HCT116 (cell line): ENCODE results near the gene DBNL. TPM values are rescaled to one million over a fixed set of nuclear protein-coding genes. Genes with fewer than 3 reads are reported as not detected.

Source experiments
- ATAC-seq: fragments of 200-7000 bp; cut with Tn5 transposase; 2 replicates; pipeline ENCODE4 v1.9.1; 2020; ENCODE audit warnings: mild to moderate bottlenecking, moderate library complexity
- BruUV-seq: library from RNA; stranded (reverse); fragments of 400-500 nt; replicated peaks from 2 replicates; lab custom pipeline; 2021; lab: Mats Ljungman, UMichigan
- CTCF ChIA-PET: fragments of 300-600 bp; sonication (Branson Sonifier 250); formaldehyde crosslinking; loops from one replicate; lab custom pipeline; 2021; ENCODE audit warnings: antibody characterized with exemption; lab: Charles Lee
- POLR2A ChIA-PET: fragments of 300-600, 350-600 bp; sonication (Branson Sonifier 250); formaldehyde crosslinking; loops from one replicate; lab custom pipeline; 2021; ENCODE audit warnings: antibody characterized with exemption; lab: Charles Lee
- RAD21 ChIA-PET, 2 experiments: fragments of 300-600 bp; sonication (Branson Sonifier 250); formaldehyde crosslinking; loops; one replicate each; lab custom pipeline; 2023; ENCODE audit warnings: low total read pairs in 2 of 2; ENCODE audit not compliant: uncharacterized antibody in 2 of 2, unreplicated experiment in 2 of 2, low non-redundant PET in 1 of 2; lab: Charles Lee
- DNase-seq: peaks from one replicate; pipeline ENCODE4 v3.0.0-alpha.2; 2010; ENCODE audit warnings: low read depth, low spot score
- H2AFZ ChIP-seq: fragments of 200-600 bp; shearing (Covaris generic), sonication (generic); 2 replicates; pipeline ENCODE4 v1.6.1; 2017; ENCODE audit warnings: low read depth, mixed run types, mixed read lengths, antibody characterized with exemption, low read length; ENCODE audit not compliant: poor library complexity, severe bottlenecking
- H3K27ac ChIP-seq: 2 replicates; pipeline ENCODE4 v1.5.1; 2012; ENCODE audit warnings: low read depth, low read length
- H3K27me3 ChIP-seq: fragments of 200-600 bp; sonication (generic); 2 replicates; pipeline ENCODE4 v1.6.1; 2016; ENCODE audit warnings: mixed run types, low read length, mixed read lengths; ENCODE audit not compliant: insufficient read depth
- H3K36me3 ChIP-seq, 2 experiments: fragments of 200-500 bp in 1 of 2; fragments of 200-600 bp in 1 of 2; sonication (Bioruptor generic) in 1 of 2; sonication (generic) in 1 of 2; 2 replicates each; pipeline versions ENCODE4 v1.5.1 to v1.6.1; 2014 to 2016; ENCODE audit warnings: low read length in 2 of 2, inconsistent platforms in 1 of 2, mixed read lengths in 1 of 2, mixed run types in 1 of 2; ENCODE audit not compliant: insufficient read depth in 2 of 2, control insufficient read depth in 1 of 2
- H3K4me1 ChIP-seq, 2 experiments: fragments of 200-600 bp in 1 of 2; sonication (generic) in 1 of 2; 2 replicates each; pipeline versions ENCODE4 v1.5.1 to v1.6.1; 2012 to 2017; ENCODE audit warnings: low read length in 2 of 2, inconsistent platforms in 1 of 2, mild to moderate bottlenecking in 1 of 2, mixed read lengths in 1 of 2, mixed run types in 1 of 2, moderate library complexity in 1 of 2; ENCODE audit not compliant: insufficient read depth in 2 of 2, control insufficient read depth in 1 of 2
- H3K4me2 ChIP-seq: fragments of 200-600 bp; sonication (generic); 2 replicates; pipeline ENCODE4 v1.6.1; 2017; ENCODE audit warnings: mixed run types, low read length, mixed read lengths
- H3K4me3 ChIP-seq, 2 experiments: fragments of 200-600 bp in 1 of 2; sonication (generic) in 1 of 2; replicated peaks in 1 of 2; 2 replicates each; pipeline ENCODE4 v1.5.1; 2011 to 2016; ENCODE audit warnings: low read length in 2 of 2, control low read depth in 1 of 2, low read depth in 1 of 2, mild to moderate bottlenecking in 1 of 2, mixed read lengths in 1 of 2, mixed run types in 1 of 2
- H3K79me2 ChIP-seq: fragments of 200-600 bp; sonication (generic); 2 replicates; pipeline ENCODE4 v1.6.1; 2017; ENCODE audit warnings: mild to moderate bottlenecking, mixed run types, low read length, moderate library complexity, mixed read lengths; ENCODE audit not compliant: insufficient read depth
- H3K9ac ChIP-seq: fragments of 200-600 bp; sonication (generic); 2 replicates; pipeline ENCODE4 v1.6.1; 2016; ENCODE audit warnings: low read length, mixed read lengths
- H3K9me2 ChIP-seq: fragments of 200-600 bp; sonication (generic), shearing (Covaris generic); 2 replicates; pipeline ENCODE4 v1.6.1; 2017; ENCODE audit warnings: mixed run types, mild to moderate bottlenecking, moderate library complexity; ENCODE audit not compliant: insufficient read depth
- H3K9me3 ChIP-seq, 2 experiments: fragments of 200-500 bp in 1 of 2; fragments of 200-600 bp in 1 of 2; sonication (Bioruptor generic) in 1 of 2; sonication (generic) in 1 of 2; 2 replicates each; pipeline ENCODE4 v1.6.1; 2014 to 2017; ENCODE audit warnings: low read length in 2 of 2, mixed read lengths in 2 of 2, inconsistent platforms in 1 of 2, low read depth in 1 of 2, mild to moderate bottlenecking in 1 of 2, mixed run types in 1 of 2, moderate library complexity in 1 of 2; ENCODE audit not compliant: control insufficient read depth in 1 of 2, insufficient read depth in 1 of 2
- H4K20me1 ChIP-seq: fragments of 200-600 bp; sonication (generic), shearing (Covaris generic); 2 replicates; pipeline ENCODE4 v1.6.1; 2017; ENCODE audit warnings: mixed run types, mild to moderate bottlenecking, moderate library complexity; ENCODE audit not compliant: insufficient read depth
- ATF3 ChIP-seq: IDR thresholded peaks from 2 replicates; pipeline ENCODE4 v1.6.1; 2012
- CEBPB ChIP-seq: IDR thresholded peaks from 2 replicates; pipeline ENCODE4 v1.6.1; 2012; ENCODE audit warnings: low read depth
- REST ChIP-seq: IDR thresholded peaks from 2 replicates; pipeline ENCODE4 v1.6.1; 2012; ENCODE audit warnings: low read depth
- SP1 ChIP-seq: IDR thresholded peaks from 2 replicates; pipeline ENCODE4 v1.6.1; 2012; ENCODE audit warnings: low read depth
- YY1 ChIP-seq: IDR thresholded peaks from 2 replicates; pipeline ENCODE4 v1.6.1; 2011; ENCODE audit warnings: low read length, low read depth, moderate library complexity, mild to moderate bottlenecking; ENCODE audit not compliant: insufficient replicate concordance; ENCODE audit errors: extremely low read depth
- intact Hi-C: fragments of 100-400 bp; cut with micrococcal nuclease; formaldehyde crosslinking; loops from 2 replicates; pipeline ENCODE4 v1.10.0; 2022
- total RNA-seq: library from RNA; stranded (reverse); gene quantifications from one replicate; pipeline ENCODE4 v1.2.1, GENCODE V29; 2021; ENCODE audit not compliant: unreplicated experiment

DBNL gene
- total RNA-seq, 1 experiment from 2014 or later = 39.4 TPM

- no peak for TF ChIP-seq REST
- no peak for TF ChIP-seq SP1
These were observed 36.3 kb downstream of the DBNL start (continued) for GRCh38 chr7:44080686-44081265.

GRCh38 chr7:44081266-44081748 lies 36.8 kb downstream of the DBNL start:
- H3K27me3 ChIP-seq = no peaks in the 10 kb centered on the region
- H3K4me2 ChIP-seq = peak overlapping the region; percentile 83
- H3K9me2 ChIP-seq = no peaks in the 10 kb centered on the region
- no peaks in the 10 kb centered on the region for H3K9me3 ChIP-seq
- ChIA-PET CTCF (interaction anchor here (0.7 to 1.4 kb wide), 3 partner anchors 9 to 159 kb away, joined by 3 to 8 read pairs (median 4); no protein-coding TSS in a partner anchor), RAD21 (interaction anchor here in 1 of 2 experiments (0.7 kb wide), 1 partner anchor 412 kb away, joined by 3 read pairs; no protein-coding TSS in a partner anchor), POLR2A (interaction anchor here (0.9 to 1.2 kb wide), 3 partner anchors 16 to 115 kb away, joined by 3 to 6 read pairs (median 5); partner anchors contain the start of genes DBNL and PGAM2)
- H3K36me3 ChIP-seq = peaks cover 17 to 22% of the 10 kb centered on the region in 2 experiments; a peak in 3 of 4 replicates
- ATAC-seq (no peak), DNase-seq (no peak)
- H4K20me1 ChIP-seq = no peaks in the 10 kb centered on the region
- H3K27ac ChIP-seq = peak overlapping the region; percentile 99
- TF ChIP-seq ATF3 (no peak), CEBPB (no peak), YY1 (peak; percentile 85), REST (no peak)
- intact Hi-C loops = loop anchor here (5.0 kb wide), 2 partner anchors 41 to 226 kb away; partner anchors contain the start of gene POLD2
- no peak overlapping the region for H2AFZ ChIP-seq
- no TSS peak for BruUV-seq
- peak overlapping the region; percentile 56 to 96 for H3K4me3 ChIP-seq
- H3K79me2 ChIP-seq = peaks cover 14% of the 10 kb centered on the region
- H3K9ac ChIP-seq = peak overlapping the region; percentile 94
- peaks cover 12 to 23% of the 10 kb centered on the region in 2 experiments; a peak in 3 of 4 replicates for H3K4me1 ChIP-seq
